Left hindlimb (tissue), 1 donor: ENCODE measurements around the gene GNAL.

Experiments
- DNase-seq: peaks from one replicate; pipeline ENCODE4 v3.0.0-alpha.2; 2018

The GNAL gene

GRCh38 chr18:11775436-11776174 is 86.5 kb downstream of the GNAL start:
- DNase-seq, result no peak

- DNase-seq, result no peak
These were observed 91.0 kb downstream of the GNAL start for GRCh38 chr18:11780042-11780441.

GRCh38 chr18:11783716-11784331 is 94.8 kb downstream of the GNAL start:
- DNase-seq, result no peak

GRCh38 chr18:11784674-11785304 is 95.7 kb downstream of the GNAL start:
- DNase-seq, result no peak

- DNase-seq, result no peak
These were observed 96.5 kb downstream of the GNAL start for GRCh38 chr18:11785444-11786055.

- DNase-seq, result no peak
These were observed 100.8 kb downstream of the GNAL start for GRCh38 chr18:11789716-11790510.

- no peak for DNase-seq
These were observed 102.1 kb downstream of the GNAL start for GRCh38 chr18:11791131-11791530.

GRCh38 chr18:11792632-11793031 is 103.6 kb downstream of the GNAL start:
- DNase-seq, result no peak

GRCh38 chr18:11794195-11794594 is 105.1 kb downstream of the GNAL start:
- DNase-seq, result no peak

- DNase-seq, result no peak
These were observed 106.9 kb downstream of the GNAL start for GRCh38 chr18:11795916-11796315.

- no peak for DNase-seq
These were observed 109.2 kb downstream of the GNAL start for GRCh38 chr18:11798271-11798670.

- DNase-seq, result no peak
These were observed 110.0 kb downstream of the GNAL start for GRCh38 chr18:11799066-11799465.

- no peak for DNase-seq
These were observed 111.7 kb downstream of the GNAL start for GRCh38 chr18:11800566-11801334.

GRCh38 chr18:11801573-11801972 is 112.5 kb downstream of the GNAL start:
- DNase-seq, result no peak

GRCh38 chr18:11802158-11802557 is 113.1 kb downstream of the GNAL start:
- no peak for DNase-seq

- DNase-seq, result no peak
These were observed 113.5 kb downstream of the GNAL start for GRCh38 chr18:11802586-11802985.

GRCh38 chr18:11807233-11807632 is 118.2 kb downstream of the GNAL start:
- DNase-seq, result no peak

GRCh38 chr18:11808001-11808855 is 119.2 kb downstream of the GNAL start:
- no peak for DNase-seq

- no peak for DNase-seq
These were observed 120.8 kb downstream of the GNAL start for GRCh38 chr18:11809895-11810294.

- DNase-seq, result no peak
These were observed 121.3 kb downstream of the GNAL start for GRCh38 chr18:11810379-11810778.

- DNase-seq, result no peak
These were observed 121.9 kb downstream of the GNAL start for GRCh38 chr18:11811009-11811408.
